Heart left ventricle (tissue), 16 donors: Measurements from ENCODE around the gene C17orf75. TPM values are rescaled to one million over a fixed set of nuclear protein-coding genes. Genes with fewer than 3 reads are reported as not detected.

Source experiments
- ATAC-seq, 4 donors: fragments of 200-7000 bp; cut with Tn5 transposase; one replicate each; pipeline ENCODE4 v1.9.1; 2020 to 2022; ENCODE audit warnings: moderate library complexity in 4 of 4, mild to moderate bottlenecking in 3 of 4, moderate number of reproducible peaks in 1 of 4
- DNase-seq, 5 donors: peaks; one replicate each; pipeline ENCODE4 v3.0.0-alpha.2; 2020
- H3K27ac ChIP-seq, 12 donors: fragments of 200-600 bp; sonication (generic) in 4 of 12; one replicate each; pipeline versions ENCODE4 v1.5.0 to v1.8.0; 2016 to 2022; ENCODE audit warnings: mild to moderate bottlenecking in 2 of 12
- H3K27me3 ChIP-seq, 9 donors: fragments of 200-600 bp; sonication (generic) in 2 of 9; one replicate each; pipeline versions ENCODE4 v1.5.1 to v1.8.0; 2016 to 2022; ENCODE audit warnings: mild to moderate bottlenecking in 3 of 9
- H3K36me3 ChIP-seq, 9 donors: fragments of 200-600 bp; sonication (generic) in 2 of 9; one replicate each; pipeline versions ENCODE4 v1.5.0 to v1.8.0; 2018 to 2022; ENCODE audit warnings: mild to moderate bottlenecking in 2 of 9
- H3K4me1 ChIP-seq, 12 donors: fragments of 200-600 bp; sonication (generic) in 4 of 12; one replicate each; pipeline versions ENCODE4 v1.5.0 to v1.8.0; 2016 to 2022; ENCODE audit warnings: mild to moderate bottlenecking in 3 of 12
- H3K4me3 ChIP-seq, 12 donors: fragments of 200-600 bp; sonication (generic) in 4 of 12; one replicate each; pipeline versions ENCODE4 v1.5.0 to v1.8.0; 2017 to 2022; ENCODE audit warnings: mild to moderate bottlenecking in 9 of 12, moderate library complexity in 4 of 12
- H3K9me3 ChIP-seq, 12 donors: fragments of 200-600 bp; sonication (generic) in 4 of 12; one replicate each; pipeline versions ENCODE4 v1.5.0 to v1.8.0; 2016 to 2022; ENCODE audit warnings: mild to moderate bottlenecking in 1 of 12
- POLR2A ChIP-seq, 2 donors: fragments of 450-650 bp; IDR thresholded peaks; one replicate each; pipeline ENCODE4 v1.6.1; 2017; ENCODE audit warnings: antibody characterized with exemption in 2 of 2, mild to moderate bottlenecking in 2 of 2, moderate library complexity in 2 of 2
- WGBS, 4 donors: extraction: QIAGEN DNeasy Blood & Tissue Kit in 2 of 4; methylation state at CpG; one replicate each; pipeline versions ENCODE4 v1.1.5 to v1.1.7; 2013 to 2018; 5-methylcytosine and 5-hydroxymethylcytosine counted together
- intact Hi-C, 10 donors: fragments of 100-400 bp; cut with DNase I; formaldehyde crosslinking; loops; one replicate each; pipeline versions ENCODE4 v1.11.1 to v1.14.2; 2022
- microRNA counts, 2 donors: library from miRNA; unstranded; fragments of <30 nt; microRNA quantifications; one replicate each; lab custom pipeline; 2016
- microRNA-seq, 4 donors: library from miRNA; unstranded; fragments of <30 nt; microRNA quantifications; one replicate each; pipeline versions ENCODE4 to v1.2.0, GENCODE V29; 2017 to 2020
- polyA plus RNA-seq, 2 donors: library from polyadenylated mRNA; stranded (reverse); fragments of 200-250 nt; gene quantifications; one replicate each; pipeline ENCODE4 v1.2.3, GENCODE V29; 2013
- total RNA-seq, 9 donors: library from RNA; depleted of rRNA in 2 of 9; stranded (reverse); fragments of >200 nt in 2 of 9; fragmentation: NEBNext Ultra II Directional in 3 of 9; extraction: Animal tissue kit (Norgen Biotek cat#: 25700) in 3 of 9; gene quantifications; one replicate each; pipeline versions ENCODE4 v1.1.0 to v1.2.4, GENCODE V29; 2016 to 2023
- TF ChIP-seq, protein P1 (sequence below), 12 donors: fragments of 200-600 bp; sonication (generic) in 4 of 12; IDR thresholded peaks; one replicate each; pipeline versions ENCODE4 v1.5.0 to v1.8.0; 2018 to 2022; ENCODE audit warnings: antibody characterized with exemption in 12 of 12, mild to moderate bottlenecking in 5 of 12
- donor health status: ischemic (EF 13 %, LVEDD 7.1; RV severe dilation, severe dysfunction).
- donor health status: healthy with polysubstance abuse.
- donor health status: DM: no; HTN: yes; CAD: no.
- donor health status: DM: no; HTN: no; CAD: no.
- donor health status: ischemic (EF 25% LVEDD 6.9; RV normal size, moderate dysfunction).
- donor health status: ischemic (EF 25% LVEDD 5.7; RV mildly dilated, moderate dysfunction).
- donor health status: healthy.
- donor health status: DM: yes; HTN: yes; CAD: no.
- donor health status: ischemic (EF 35%, LVEDD 5.7; RV mildly dilated, moderate dysfunction).
- donor health status: nonischemic (EF 11% LVEDD 7.7; RV severe dilation, severe dysfunction).
- donor health status: DM: yes; HTN: yes; CAD: no.
- donor health status: PGD.
- donor health status: ischemic (EF 29% LVEDD 5.4; RV normal size, mild dysfunction).
- donor health status: nonischemic (EF 23%, LVEDD 6.1; RV moderate dilation, normal function).

C17orf75 gene
- total and polyA plus RNA-seq, 11 donors: 7.9 to 24.1 (median 17.4) TPM

DNA sequence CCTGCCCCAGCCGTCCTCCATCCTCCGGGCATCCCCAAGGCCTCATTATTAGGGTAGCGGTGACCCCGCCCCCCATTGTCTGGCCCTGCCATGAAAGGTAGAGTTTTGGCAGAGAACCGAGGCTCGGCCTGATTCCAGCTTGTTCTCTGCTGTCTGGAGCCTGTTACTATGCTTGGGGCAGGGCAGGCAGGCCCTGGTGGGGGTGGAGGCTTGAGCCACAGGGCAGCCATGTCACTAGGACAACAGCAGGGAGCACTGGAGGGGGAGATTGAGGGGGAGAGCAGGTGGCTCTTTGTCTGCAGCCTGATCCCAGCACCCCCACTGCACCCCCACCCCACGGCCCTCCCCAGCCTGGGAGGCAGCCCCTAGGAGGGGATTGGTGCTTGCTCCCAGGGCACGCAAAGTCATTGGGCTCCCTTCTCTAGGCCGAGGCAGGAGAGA lies 60.9 kb downstream of the C17orf75 start:
- TF ChIP-seq POLR2A (IDR thresholded peaks at IDR 0.05): no peak
- TF ChIP-seq, protein P1, sequence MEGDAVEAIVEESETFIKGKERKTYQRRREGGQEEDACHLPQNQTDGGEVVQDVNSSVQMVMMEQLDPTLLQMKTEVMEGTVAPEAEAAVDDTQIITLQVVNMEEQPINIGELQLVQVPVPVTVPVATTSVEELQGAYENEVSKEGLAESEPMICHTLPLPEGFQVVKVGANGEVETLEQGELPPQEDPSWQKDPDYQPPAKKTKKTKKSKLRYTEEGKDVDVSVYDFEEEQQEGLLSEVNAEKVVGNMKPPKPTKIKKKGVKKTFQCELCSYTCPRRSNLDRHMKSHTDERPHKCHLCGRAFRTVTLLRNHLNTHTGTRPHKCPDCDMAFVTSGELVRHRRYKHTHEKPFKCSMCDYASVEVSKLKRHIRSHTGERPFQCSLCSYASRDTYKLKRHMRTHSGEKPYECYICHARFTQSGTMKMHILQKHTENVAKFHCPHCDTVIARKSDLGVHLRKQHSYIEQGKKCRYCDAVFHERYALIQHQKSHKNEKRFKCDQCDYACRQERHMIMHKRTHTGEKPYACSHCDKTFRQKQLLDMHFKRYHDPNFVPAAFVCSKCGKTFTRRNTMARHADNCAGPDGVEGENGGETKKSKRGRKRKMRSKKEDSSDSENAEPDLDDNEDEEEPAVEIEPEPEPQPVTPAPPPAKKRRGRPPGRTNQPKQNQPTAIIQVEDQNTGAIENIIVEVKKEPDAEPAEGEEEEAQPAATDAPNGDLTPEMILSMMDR (IDR thresholded peaks at IDR 0.05): no peak
- Histone ChIP-seq H3K36me3 (no peaks in the 10 kb centered on the region), H3K27me3 (peaks cover 0 to 7% (median 0%) of the 10 kb centered on the region in 9 donors), H3K27ac (no peak overlapping the region), H3K9me3 (no peaks in the 10 kb centered on the region), H3K4me1 (peaks cover 0 to 19% (median 4%) of the 10 kb centered on the region in 12 donors), H3K4me3 (no peak overlapping the region)
- peak; percentile 75 to 84 (median 77) for DNase-seq
- intact Hi-C loops: no loop called here
- peak; percentile 67 to 88 (median 68) for ATAC-seq
- 44 to 68% (median 50%) methylated on average over 5 to 9 of the region's 9 CpGs for WGBS, 4 donors

DNA sequence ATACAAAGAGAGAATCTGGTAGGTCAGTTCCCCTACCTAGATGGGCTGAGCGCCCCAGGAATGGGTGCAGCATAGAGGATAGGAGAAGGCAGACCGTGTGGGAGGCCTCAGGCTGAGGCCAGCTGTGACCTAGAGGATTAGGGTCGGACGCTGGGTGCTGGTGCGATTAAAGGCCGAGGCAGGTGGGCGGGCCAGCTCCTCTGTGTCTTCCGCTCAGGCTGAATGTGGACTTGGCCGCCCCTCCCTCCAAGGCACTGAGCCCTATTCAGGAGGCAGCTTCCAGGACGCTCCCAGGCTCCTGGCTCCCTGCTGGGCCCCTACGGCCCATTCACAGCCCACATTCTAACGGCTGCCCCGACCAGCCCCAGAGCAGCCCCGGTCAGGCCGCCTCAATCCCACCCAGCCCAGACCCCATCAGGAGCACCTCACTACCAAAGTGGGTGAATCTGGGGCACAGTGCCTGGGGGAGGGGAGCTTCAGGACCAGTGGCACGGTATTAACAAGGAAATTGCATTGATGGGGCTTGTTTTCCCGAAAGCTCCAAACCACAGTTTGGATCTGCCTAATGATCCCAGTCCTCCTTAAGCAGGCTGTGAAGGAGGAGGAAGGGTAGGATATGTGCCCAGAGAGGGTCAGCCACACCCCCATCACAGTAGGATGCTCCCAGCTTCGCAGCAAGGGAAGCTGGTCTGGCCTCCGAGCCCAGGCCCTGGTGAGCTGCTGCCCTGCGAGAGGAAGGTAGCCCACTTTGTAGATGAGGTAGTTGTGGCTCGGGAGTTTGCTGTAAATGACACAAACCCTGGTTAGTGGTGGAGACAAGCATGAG lies 61.9 kb downstream of the C17orf75 start:
- H3K36me3 ChIP-seq: no peaks in the 10 kb centered on the region
- WGBS, 4 donors: 68 to 81% (median 74%) methylated on average over 15 to 21 of the region's 21 CpGs
- no peaks in the 10 kb centered on the region for H3K9me3 ChIP-seq
- no peak for TF ChIP-seq POLR2A (IDR thresholded peaks at IDR 0.05)
- TF ChIP-seq, protein P1 (IDR thresholded peaks at IDR 0.05): no peak
- intact Hi-C loops: no loop called here
- H3K27ac ChIP-seq: no peak overlapping the region
- H3K4me1 ChIP-seq: peaks cover 0 to 19% (median 5%) of the 10 kb centered on the region in 12 donors
- DNase-seq (no peak), ATAC-seq (no peak)
- peaks cover 0 to 12% (median 0%) of the 10 kb centered on the region in 9 donors for H3K27me3 ChIP-seq
- H3K4me3 ChIP-seq: no peak overlapping the region

DNA sequence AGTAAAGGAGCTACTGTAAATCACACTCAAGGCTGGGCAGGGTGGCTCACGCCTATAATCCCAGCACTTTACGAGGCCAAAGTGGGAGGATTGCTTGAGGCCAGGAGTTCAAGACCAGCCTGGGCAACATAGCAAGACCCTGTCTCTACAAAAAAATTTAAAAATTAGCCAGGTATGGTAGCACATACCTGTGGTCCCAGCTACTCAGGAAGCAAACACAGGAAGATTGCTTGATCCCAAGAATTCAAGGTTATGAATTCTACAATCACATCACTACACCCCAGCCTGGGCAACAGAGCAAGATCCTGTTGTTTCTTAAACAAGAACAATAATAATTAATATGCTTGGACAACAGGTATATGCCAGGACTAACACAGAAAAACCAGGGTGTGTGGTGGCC lies 63.2 kb downstream of the C17orf75 start:
- ATAC-seq: no peak
- no peak overlapping the region for H3K4me3 ChIP-seq
- no peak for TF ChIP-seq POLR2A (IDR thresholded peaks at IDR 0.05)
- TF ChIP-seq, protein P1 (IDR thresholded peaks at IDR 0.05): no peak
- no peak overlapping the region for H3K27ac ChIP-seq
- peaks cover 0 to 15% (median 0%) of the 10 kb centered on the region in 9 donors for H3K27me3 ChIP-seq
- 98 to 100% (median 99%) methylated on average over 2 of the region's 2 CpGs for WGBS, 4 donors
- intact Hi-C loops: no loop called here
- H3K9me3 ChIP-seq: no peaks in the 10 kb centered on the region
- H3K36me3 ChIP-seq: no peaks in the 10 kb centered on the region
- no peak for DNase-seq
- peaks cover 0 to 15% (median 1%) of the 10 kb centered on the region in 12 donors for H3K4me1 ChIP-seq

MicroRNAs within 50 kb of the gene (microRNA counts, 767-probe panel; counts per million panel counts)
- 71.6 to 1,208 counts per million in 2 donors for microRNA hsa-miR-632 (lab: Ali Mortazavi, UCI)

Small RNA genes lying within 50 kb of the gene (microRNA-seq; reads per million reads assigned to microRNA genes)
- 0 to 0.77 (median 0.19) reads per million in 4 donors for gene MIR632

Other genes starting within 250 kb of the C17orf75 start
- 10 to 100 TPM; 41.5 to 76.8 (median 54.4) TPM for gene RHOT1, start 199.7 kb downstream of the C17orf75 start, total RNA-seq
- gene RHOT1, start 199.7 kb downstream of the C17orf75 start, polyA plus RNA-seq: 10 to 100 TPM; 43.5 to 53.5 TPM
- 1 to 10 TPM in 3 of 9 donors, under 1 TPM in 6; 0.05 to 3.8 (median 0.36) TPM for gene RHBDL3, start 76.3 kb downstream of the C17orf75 start, total RNA-seq
- 1 to 10 TPM in 1 of 2 donors, under 1 TPM in 1; 0.25 to 4.8 TPM for gene RHBDL3, start 76.3 kb downstream of the C17orf75 start, polyA plus RNA-seq
- gene ZNF207, start 8.0 kb upstream of the C17orf75 start, total RNA-seq: 100 to 1,000 TPM in 1 of 9 donors, 10 to 100 TPM in 8; 59.4 to 108 (median 81.7) TPM
- gene ZNF207, start 8.0 kb upstream of the C17orf75 start, polyA plus RNA-seq: 10 to 100 TPM; 42.5 to 67.5 TPM
- 10 to 100 TPM; 52.7 to 94.8 (median 78.9) TPM for gene PSMD11, start 102.3 kb upstream of the C17orf75 start, total RNA-seq
- 10 to 100 TPM; 63.1 to 66.7 TPM for gene PSMD11, start 102.3 kb upstream of the C17orf75 start, polyA plus RNA-seq
- gene CDK5R1, start 144.8 kb upstream of the C17orf75 start, total RNA-seq: 1 to 10 TPM in 8 of 9 donors, under 1 TPM in 1; 1.00 to 2.9 (median 1.5) TPM
- 1 to 10 TPM in 1 of 2 donors, under 1 TPM in 1; 0.57 to 2.0 TPM for gene CDK5R1, start 144.8 kb upstream of the C17orf75 start, polyA plus RNA-seq